Measurements from ENCODE around the gene SAE1. TPM values are rescaled to one million over a fixed set of nuclear protein-coding genes. Genes with fewer than 3 reads are reported as not detected.

The SAE1 gene
- total and polyA plus RNA-seq, 8 donors: 67.7 to 125 (median 93.4) TPM

DNA sequence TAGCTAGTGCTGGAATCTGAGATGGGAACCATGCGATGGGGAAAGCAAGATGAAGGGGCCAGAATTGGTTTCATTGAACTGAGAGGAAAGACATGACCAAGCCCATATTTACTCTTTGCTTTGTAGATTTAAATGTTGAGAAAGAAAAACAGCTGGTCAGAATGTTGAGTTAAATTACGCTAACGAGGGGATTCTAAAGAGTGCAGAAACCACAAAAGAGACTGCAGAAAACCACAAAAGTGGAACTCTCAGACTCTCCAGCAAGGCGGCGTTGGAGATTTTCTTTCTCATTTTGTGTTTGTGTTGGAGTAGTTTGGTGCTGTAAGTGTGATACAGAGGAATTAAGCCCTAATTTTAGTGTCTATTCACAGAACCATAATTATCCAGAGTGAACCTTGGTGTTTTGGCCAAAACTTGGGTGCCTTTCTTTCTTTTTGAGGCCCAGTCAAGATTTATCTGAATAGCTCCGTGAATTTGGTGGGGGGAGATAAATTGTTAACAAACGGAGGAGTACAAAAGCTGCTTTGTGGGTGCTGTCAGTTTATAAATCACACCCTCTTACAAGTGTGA, 26.3 kb downstream of the SAE1 start:
- TF ChIP-seq, protein P1, sequence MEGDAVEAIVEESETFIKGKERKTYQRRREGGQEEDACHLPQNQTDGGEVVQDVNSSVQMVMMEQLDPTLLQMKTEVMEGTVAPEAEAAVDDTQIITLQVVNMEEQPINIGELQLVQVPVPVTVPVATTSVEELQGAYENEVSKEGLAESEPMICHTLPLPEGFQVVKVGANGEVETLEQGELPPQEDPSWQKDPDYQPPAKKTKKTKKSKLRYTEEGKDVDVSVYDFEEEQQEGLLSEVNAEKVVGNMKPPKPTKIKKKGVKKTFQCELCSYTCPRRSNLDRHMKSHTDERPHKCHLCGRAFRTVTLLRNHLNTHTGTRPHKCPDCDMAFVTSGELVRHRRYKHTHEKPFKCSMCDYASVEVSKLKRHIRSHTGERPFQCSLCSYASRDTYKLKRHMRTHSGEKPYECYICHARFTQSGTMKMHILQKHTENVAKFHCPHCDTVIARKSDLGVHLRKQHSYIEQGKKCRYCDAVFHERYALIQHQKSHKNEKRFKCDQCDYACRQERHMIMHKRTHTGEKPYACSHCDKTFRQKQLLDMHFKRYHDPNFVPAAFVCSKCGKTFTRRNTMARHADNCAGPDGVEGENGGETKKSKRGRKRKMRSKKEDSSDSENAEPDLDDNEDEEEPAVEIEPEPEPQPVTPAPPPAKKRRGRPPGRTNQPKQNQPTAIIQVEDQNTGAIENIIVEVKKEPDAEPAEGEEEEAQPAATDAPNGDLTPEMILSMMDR (IDR thresholded peaks at IDR 0.05): no peak
- no peak overlapping the region for H3K4me3 ChIP-seq
- no peaks in the 10 kb centered on the region for H3K27me3 ChIP-seq
- ATAC-seq (peak; percentile 71), DNase-seq (peak in 1 of 4 donors; percentile 44)
- H3K36me3 ChIP-seq: peaks cover 0 to 78% of the 10 kb centered on the region in 2 donors
- H3K4me1 ChIP-seq: peaks cover 32 to 59% of the 10 kb centered on the region in 2 donors
- H3K9me3 ChIP-seq: no peaks in the 10 kb centered on the region
- intact Hi-C loops (cut with DNase I): no loop called here
- H3K27ac ChIP-seq: peak overlapping the region; percentile 71 to 83

DNA sequence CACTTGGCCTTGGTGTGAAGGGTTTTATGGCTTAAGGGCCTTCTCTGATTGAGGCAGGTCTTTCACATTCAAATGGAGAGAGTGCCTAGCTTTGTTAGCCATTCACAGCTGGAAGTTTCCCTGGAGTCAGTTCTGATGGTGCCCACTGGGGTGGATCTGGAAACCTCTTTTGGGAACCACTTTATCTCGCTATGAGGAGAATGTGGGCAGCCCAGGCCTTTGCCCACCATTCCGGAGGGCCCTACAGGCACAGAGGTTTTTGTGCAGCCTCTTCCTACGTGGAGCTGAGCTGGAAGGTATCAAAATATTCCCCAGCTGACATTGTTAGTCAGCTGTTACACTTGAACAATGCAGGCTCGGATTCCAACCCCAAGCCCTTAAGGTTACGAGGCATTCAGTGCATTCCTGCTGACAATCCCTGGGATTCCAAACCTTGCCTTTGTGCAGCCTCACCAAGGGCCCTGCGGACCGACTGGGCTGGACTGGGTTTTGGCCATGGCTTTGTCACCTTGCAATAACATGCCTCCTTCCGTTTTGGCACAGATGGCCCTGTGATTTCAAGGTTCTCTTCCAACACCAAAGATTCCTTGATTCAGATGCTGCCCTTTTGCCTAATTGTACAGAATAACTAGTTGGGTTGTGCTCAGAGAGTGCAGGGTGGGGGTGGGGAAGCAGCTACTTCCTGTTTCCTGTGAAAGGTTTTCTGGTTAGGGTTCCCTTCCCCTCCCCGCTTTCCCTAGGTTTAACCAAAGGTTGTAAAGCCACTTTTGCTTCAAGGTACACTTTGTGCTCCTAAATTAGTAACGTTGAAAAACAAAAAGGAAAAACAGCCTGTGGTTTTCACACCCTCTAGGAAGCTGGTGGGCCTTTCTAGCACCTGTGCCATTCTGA, 27.0 kb downstream of the SAE1 start:
- H3K4me1 ChIP-seq: peaks cover 32 to 58% of the 10 kb centered on the region in 2 donors
- peaks cover 0 to 72% of the 10 kb centered on the region in 2 donors for H3K36me3 ChIP-seq
- TF ChIP-seq, protein P1 (IDR thresholded peaks at IDR 0.05): no peak
- intact Hi-C loops (cut with DNase I): no loop called here
- no peaks in the 10 kb centered on the region for H3K27me3 ChIP-seq
- DNase-seq: peak in 2 of 4 donors; percentile 19 to 46
- ATAC-seq: peak; percentile 62
- peak overlapping the region; percentile 71 to 83 for H3K27ac ChIP-seq
- H3K4me3 ChIP-seq: no peak overlapping the region
- H3K9me3 ChIP-seq: no peaks in the 10 kb centered on the region

DNA sequence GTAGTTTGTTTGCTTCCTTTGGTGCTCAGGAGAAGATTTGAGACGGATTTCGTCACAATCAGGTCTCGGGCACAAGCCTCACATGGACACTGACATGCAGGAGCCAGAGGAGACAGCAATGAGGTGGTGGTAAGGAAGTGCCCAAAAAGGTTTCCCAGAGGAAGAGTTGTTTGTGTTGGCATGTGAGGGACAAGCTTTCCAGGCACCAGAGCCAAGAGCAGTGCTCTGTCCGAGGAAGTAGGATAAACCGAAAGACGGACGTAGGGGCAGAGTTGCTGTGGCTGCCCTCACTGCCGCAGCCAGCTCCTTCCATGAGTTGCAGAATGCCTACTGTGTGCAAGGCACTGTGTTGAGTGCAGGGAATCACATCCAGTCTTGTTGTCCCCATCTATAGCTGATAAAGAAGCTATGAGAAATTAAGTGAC, 27.7 kb downstream of the SAE1 start:
- TF ChIP-seq, protein P1 (IDR thresholded peaks at IDR 0.05): no peak
- intact Hi-C loops (cut with DNase I): no loop called here
- Histone ChIP-seq H3K4me3 (no peak overlapping the region), H3K36me3 (peaks cover 0 to 65% of the 10 kb centered on the region in 2 donors), H3K27ac (peak overlapping the region; percentile 71 to 83), H3K27me3 (no peaks in the 10 kb centered on the region), H3K4me1 (peaks cover 32 to 58% of the 10 kb centered on the region in 2 donors), H3K9me3 (no peaks in the 10 kb centered on the region)
- ATAC-seq (peak; percentile 28), DNase-seq (no peak)

DNA sequence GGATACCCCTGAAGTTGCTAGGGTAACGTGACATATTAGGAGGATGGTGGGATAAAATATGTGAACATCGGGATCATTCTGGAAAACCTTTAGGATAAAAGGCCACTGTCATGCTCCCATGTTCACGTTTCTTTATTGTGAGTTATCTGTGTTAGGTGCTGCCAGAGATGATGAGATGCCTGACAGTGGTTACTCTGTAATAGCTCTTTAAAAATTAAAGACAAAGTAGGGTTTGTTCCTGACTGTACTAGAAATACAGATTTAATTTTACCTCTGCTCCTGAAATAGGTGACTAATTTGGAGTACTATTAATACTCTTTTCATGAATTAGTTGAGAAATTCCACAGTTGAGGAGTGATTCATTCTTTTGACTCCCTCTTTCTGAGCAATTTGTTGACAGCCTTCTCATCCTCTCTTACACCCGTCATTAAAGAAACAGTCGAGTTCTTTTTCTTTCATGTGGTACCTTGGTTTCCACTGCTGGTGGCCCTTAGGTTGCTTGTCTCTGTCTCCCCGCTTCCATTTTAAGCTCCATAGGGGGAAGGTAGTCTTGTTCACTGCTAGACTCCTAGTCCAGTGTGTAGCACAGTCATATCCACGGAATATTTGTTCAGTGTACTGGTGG, 28.4 kb downstream of the SAE1 start:
- intact Hi-C loops (cut with DNase I): no loop called here
- Histone ChIP-seq H3K4me3 (no peak overlapping the region), H3K27me3 (no peaks in the 10 kb centered on the region), H3K36me3 (peaks cover 0 to 64% of the 10 kb centered on the region in 2 donors), H3K4me1 (peaks cover 32 to 58% of the 10 kb centered on the region in 2 donors), H3K9me3 (no peaks in the 10 kb centered on the region), H3K27ac (peak overlapping the region; percentile 71 to 83)
- no peak for DNase-seq
- peak; percentile 8 for ATAC-seq
- TF ChIP-seq, protein P1 (IDR thresholded peaks at IDR 0.05): no peak
